Measurements from ENCODE around the gene ENTR1. TPM values are rescaled to one million over a fixed set of nuclear protein-coding genes. Genes with fewer than 3 reads are reported as not detected.

The ENTR1 gene
- total RNA-seq, 2 donors from 2014 or later, result 19.9 to 52.5 TPM

- H3K4me3 ChIP-seq, result no peak overlapping the region
- no peaks in the 10 kb centered on the region for H3K9me3 ChIP-seq
- no peaks in the 10 kb centered on the region for H3K36me3 ChIP-seq
- TF ChIP-seq POLR2AphosphoS5 (IDR thresholded peaks at IDR 0.05), result no peak
- no peaks in the 10 kb centered on the region for H3K27me3 ChIP-seq (replicated peaks; ENCODE audit: insufficient read depth)
- H3K4me1 ChIP-seq (replicated peaks), result no peaks in the 10 kb centered on the region
- no peak overlapping the region for H3K27ac ChIP-seq
- DNase-seq (ENCODE audit: low spot score), result no peak
- 80% methylated on average over 9 of the region's 9 CpGs for WGBS
- intact Hi-C loops (cut with DNase I), result no loop called here
These were observed 29.1 kb downstream of the ENTR1 start for GRCh38 chr9:136381311-136381710.

- DNase-seq (ENCODE audit: low spot score), result no peak
- Histone ChIP-seq H3K36me3 (no peaks in the 10 kb centered on the region), H3K4me1 (replicated peaks) (no peaks in the 10 kb centered on the region), H3K4me3 (no peak overlapping the region), H3K27ac (no peak overlapping the region), H3K27me3 (replicated peaks; ENCODE audit: insufficient read depth) (no peaks in the 10 kb centered on the region), H3K9me3 (no peaks in the 10 kb centered on the region)
- intact Hi-C loops (cut with DNase I), result no loop called here
- 98% methylated on average over 14 of the region's 17 CpGs for WGBS
- TF ChIP-seq POLR2A (IDR thresholded peaks at IDR 0.05), result no peak
These were observed 30.0 kb downstream of the ENTR1 start for GRCh38 chr9:136380381-136380780.

- no peaks in the 10 kb centered on the region for H3K36me3 ChIP-seq
- H3K27ac ChIP-seq, result no peak overlapping the region
- TF ChIP-seq CTCF (IDR thresholded peaks at IDR 0.05) (no peak), POLR2AphosphoS5 (IDR thresholded peaks at IDR 0.05) (no peak), POLR2A (IDR thresholded peaks at IDR 0.05) (no peak)
- 84% methylated on average over 6 of the region's 11 CpGs for WGBS
- H3K4me1 ChIP-seq (replicated peaks), result no peaks in the 10 kb centered on the region
- no peaks in the 10 kb centered on the region for H3K27me3 ChIP-seq (replicated peaks; ENCODE audit: insufficient read depth)
- H3K9me3 ChIP-seq, result no peaks in the 10 kb centered on the region
- intact Hi-C loops (cut with DNase I), result no loop called here
- DNase-seq (ENCODE audit: low spot score), result no peak
- H3K4me3 ChIP-seq, result no peak overlapping the region
These were observed 30.5 kb downstream of the ENTR1 start for GRCh38 chr9:136379891-136380290.

GRCh38 chr9:136379401-136379800, 31.0 kb downstream of the ENTR1 start:
- WGBS, result 83% methylated on average over 11 of the region's 11 CpGs
- no peaks in the 10 kb centered on the region for H3K36me3 ChIP-seq
- intact Hi-C loops (cut with DNase I), result no loop called here
- H3K27ac ChIP-seq, result no peak overlapping the region
- H3K4me1 ChIP-seq (replicated peaks), result no peaks in the 10 kb centered on the region
- no peaks in the 10 kb centered on the region for H3K9me3 ChIP-seq
- no peak overlapping the region for H3K4me3 ChIP-seq
- DNase-seq (ENCODE audit: low spot score), result no peak
- TF ChIP-seq POLR2A (IDR thresholded peaks at IDR 0.05) (no peak), CTCF (IDR thresholded peaks at IDR 0.05) (no peak), POLR2AphosphoS5 (IDR thresholded peaks at IDR 0.05) (no peak)
- no peaks in the 10 kb centered on the region for H3K27me3 ChIP-seq (replicated peaks; ENCODE audit: insufficient read depth)

- no peak overlapping the region for H3K4me3 ChIP-seq
- DNase-seq (ENCODE audit: low spot score), result no peak
- no peaks in the 10 kb centered on the region for H3K36me3 ChIP-seq
- intact Hi-C loops (cut with DNase I), result no loop called here
- 88% methylated on average over 10 of the region's 18 CpGs for WGBS
- H3K27me3 ChIP-seq (replicated peaks; ENCODE audit: insufficient read depth), result no peaks in the 10 kb centered on the region
- no peak for TF ChIP-seq POLR2AphosphoS5 (IDR thresholded peaks at IDR 0.05)
- H3K4me1 ChIP-seq (replicated peaks), result no peaks in the 10 kb centered on the region
- no peaks in the 10 kb centered on the region for H3K9me3 ChIP-seq
- no peak overlapping the region for H3K27ac ChIP-seq
These were observed 31.5 kb downstream of the ENTR1 start for GRCh38 chr9:136379003-136379287.

GRCh38 chr9:136378170-136379002, 32.0 kb downstream of the ENTR1 start:
- no peak for DNase-seq (ENCODE audit: low spot score)
- WGBS, result 82% methylated on average over 22 of the region's 28 CpGs
- no peaks in the 10 kb centered on the region for H3K4me1 ChIP-seq (replicated peaks)
- H3K4me3 ChIP-seq, result no peak overlapping the region
- H3K27ac ChIP-seq, result no peak overlapping the region
- H3K27me3 ChIP-seq (replicated peaks; ENCODE audit: insufficient read depth), result no peaks in the 10 kb centered on the region
- intact Hi-C loops (cut with DNase I), result no loop called here
- H3K9me3 ChIP-seq, result no peaks in the 10 kb centered on the region
- no peaks in the 10 kb centered on the region for H3K36me3 ChIP-seq
- TF ChIP-seq POLR2AphosphoS5 (IDR thresholded peaks at IDR 0.05), result no peak
- TF ChIP-seq POLR2A (IDR thresholded peaks at IDR 0.05), result no peak
- TF ChIP-seq CTCF (IDR thresholded peaks at IDR 0.05), result no peak
